ENCODE measurements around the gene ALKBH5.

DNA sequence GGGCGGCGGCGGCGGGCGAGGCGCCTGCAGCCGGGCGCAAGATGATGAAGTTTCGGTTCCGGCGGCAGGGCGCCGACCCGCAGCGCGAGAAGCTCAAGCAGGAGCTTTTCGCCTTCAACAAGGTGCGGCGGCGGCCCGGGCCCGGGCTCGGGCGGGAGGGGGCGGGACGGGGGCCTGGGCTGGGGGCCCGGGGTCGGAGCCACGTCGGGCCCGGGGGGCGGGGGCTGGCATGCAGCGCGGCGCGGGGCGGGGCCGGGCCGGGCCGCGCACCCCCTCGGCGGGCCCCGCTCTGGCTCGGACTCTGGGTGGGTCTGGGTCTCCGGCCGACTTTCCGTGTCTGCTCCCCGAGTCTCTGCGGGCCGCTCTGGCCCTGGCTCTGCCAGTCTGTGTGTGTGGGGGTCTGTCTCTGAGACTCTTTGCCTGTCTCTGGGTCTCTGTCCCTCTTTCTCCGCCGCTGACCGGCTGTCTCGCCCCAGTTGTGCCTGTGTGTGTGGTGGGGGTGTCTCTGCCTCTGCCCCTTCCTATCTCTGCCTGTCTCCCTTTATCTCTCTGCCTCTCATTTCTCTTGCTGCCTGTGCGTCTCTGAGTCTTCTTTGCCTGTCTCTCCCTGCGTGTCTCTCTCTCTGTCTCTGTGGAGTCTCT lies 42.1 kb downstream of the ALKBH5 start:
- TF ChIP-seq POLR2A (IDR thresholded peaks at IDR 0.05) = no peak
- TF ChIP-seq, protein P1, sequence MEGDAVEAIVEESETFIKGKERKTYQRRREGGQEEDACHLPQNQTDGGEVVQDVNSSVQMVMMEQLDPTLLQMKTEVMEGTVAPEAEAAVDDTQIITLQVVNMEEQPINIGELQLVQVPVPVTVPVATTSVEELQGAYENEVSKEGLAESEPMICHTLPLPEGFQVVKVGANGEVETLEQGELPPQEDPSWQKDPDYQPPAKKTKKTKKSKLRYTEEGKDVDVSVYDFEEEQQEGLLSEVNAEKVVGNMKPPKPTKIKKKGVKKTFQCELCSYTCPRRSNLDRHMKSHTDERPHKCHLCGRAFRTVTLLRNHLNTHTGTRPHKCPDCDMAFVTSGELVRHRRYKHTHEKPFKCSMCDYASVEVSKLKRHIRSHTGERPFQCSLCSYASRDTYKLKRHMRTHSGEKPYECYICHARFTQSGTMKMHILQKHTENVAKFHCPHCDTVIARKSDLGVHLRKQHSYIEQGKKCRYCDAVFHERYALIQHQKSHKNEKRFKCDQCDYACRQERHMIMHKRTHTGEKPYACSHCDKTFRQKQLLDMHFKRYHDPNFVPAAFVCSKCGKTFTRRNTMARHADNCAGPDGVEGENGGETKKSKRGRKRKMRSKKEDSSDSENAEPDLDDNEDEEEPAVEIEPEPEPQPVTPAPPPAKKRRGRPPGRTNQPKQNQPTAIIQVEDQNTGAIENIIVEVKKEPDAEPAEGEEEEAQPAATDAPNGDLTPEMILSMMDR (IDR thresholded peaks at IDR 0.05) = no peak
- no peak for TF ChIP-seq POLR2AphosphoS5 (IDR thresholded peaks at IDR 0.05)
- TF ChIP-seq EP300 (IDR thresholded peaks at IDR 0.05) = no peak
